Skeletal muscle tissue (tissue), 4 donors: ENCODE measurements around the gene SPDL1. TPM values are rescaled to one million over a fixed set of nuclear protein-coding genes. Genes with fewer than 3 reads are reported as not detected.
"Not testable (repeated sequence)": the region's sequence is repeated elsewhere in the genome, so short reads cannot be mapped to it uniquely, and the experiment has no call there.

Source experiments
- H3K27ac ChIP-seq: one replicate; pipeline ENCODE4 v1.7.0; 2013; ENCODE audit warnings: mild to moderate bottlenecking, low read depth, low read length, inconsistent platforms
- H3K27me3 ChIP-seq, 3 donors: one replicate each; pipeline ENCODE4 v1.7.0; 2013; ENCODE audit warnings: low read length in 3 of 3; ENCODE audit not compliant: control insufficient read depth in 3 of 3, insufficient read depth in 3 of 3
- H3K36me3 ChIP-seq, 3 donors: one replicate each; pipeline ENCODE4 v1.7.0; 2013; ENCODE audit warnings: low read length in 3 of 3; ENCODE audit not compliant: control insufficient read depth in 3 of 3, insufficient read depth in 3 of 3
- H3K4me1 ChIP-seq, 3 donors: one replicate each; pipeline ENCODE4 v1.7.0; 2013; ENCODE audit warnings: low read length in 3 of 3, mild to moderate bottlenecking in 3 of 3; ENCODE audit not compliant: control insufficient read depth in 3 of 3, insufficient read depth in 3 of 3
- H3K4me3 ChIP-seq, 3 donors: one replicate each; pipeline ENCODE4 v1.7.0; 2013; ENCODE audit warnings: low read length in 3 of 3
- H3K9ac ChIP-seq, 3 donors: one replicate each; pipeline ENCODE4 v1.7.0; 2013; ENCODE audit warnings: low read length in 3 of 3, mild to moderate bottlenecking in 3 of 3, moderate library complexity in 2 of 3, low read depth in 1 of 3
- H3K9me3 ChIP-seq, 3 donors: one replicate each; pipeline ENCODE4 v1.7.0; 2013; ENCODE audit warnings: low read length in 3 of 3; ENCODE audit not compliant: control insufficient read depth in 3 of 3
- total RNA-seq: library from RNA; depleted of rRNA; stranded (reverse); fragments of >200 nt; gene quantifications from one replicate; pipeline ENCODE4 v1.2.3, GENCODE V29; 2014
- donor health status: Osteomylitis.

The SPDL1 gene
- total RNA-seq, 1 donor from 2014 or later: 8.4 TPM

GRCh38 chr5:169624307-169624706 lies 40.7 kb downstream of the SPDL1 start:
- H3K9me3 ChIP-seq, H3K36me3 ChIP-seq, H3K4me1 ChIP-seq, H3K27ac ChIP-seq, H3K9ac ChIP-seq, H3K4me3 ChIP-seq, H3K27me3 ChIP-seq: not testable (repeated sequence)

GRCh38 chr5:169626779-169627178 lies 43.2 kb downstream of the SPDL1 start:
- H3K9me3 ChIP-seq: no peaks in the 10 kb centered on the region
- no peak overlapping the region for H3K27ac ChIP-seq
- no peak overlapping the region for H3K9ac ChIP-seq
- peaks cover 0 to 2% (median 0%) of the 10 kb centered on the region in 3 donors for H3K27me3 ChIP-seq
- no peaks in the 10 kb centered on the region for H3K4me1 ChIP-seq
- H3K36me3 ChIP-seq: no peaks in the 10 kb centered on the region
- H3K4me3 ChIP-seq: no peak overlapping the region

- Histone ChIP-seq H3K27ac (no peak overlapping the region), H3K9ac (no peak overlapping the region), H3K9me3 (no peaks in the 10 kb centered on the region)
Observed at GRCh38 chr5:169627551-169627950, 44.0 kb downstream of the SPDL1 start.

GRCh38 chr5:169628892-169629291 lies 45.3 kb downstream of the SPDL1 start:
- no peaks in the 10 kb centered on the region for H3K9me3 ChIP-seq
- H3K9ac ChIP-seq: no peak overlapping the region
- peaks cover 0 to 2% (median 0%) of the 10 kb centered on the region in 3 donors for H3K27me3 ChIP-seq
- no peak overlapping the region for H3K27ac ChIP-seq
- H3K36me3 ChIP-seq: no peaks in the 10 kb centered on the region
- H3K4me3 ChIP-seq: no peak overlapping the region
- no peaks in the 10 kb centered on the region for H3K4me1 ChIP-seq

More at GRCh38 chr5:169627551-169627950, 44.0 kb downstream of the SPDL1 start:
- no peaks in the 10 kb centered on the region for H3K4me1 ChIP-seq
- no peaks in the 10 kb centered on the region for H3K36me3 ChIP-seq
- no peak overlapping the region for H3K4me3 ChIP-seq
- peaks cover 0 to 2% (median 0%) of the 10 kb centered on the region in 3 donors for H3K27me3 ChIP-seq

- no peaks in the 10 kb centered on the region for H3K4me1 ChIP-seq
- no peaks in the 10 kb centered on the region for H3K36me3 ChIP-seq
- no peak overlapping the region for H3K27ac ChIP-seq
- no peak overlapping the region for H3K9ac ChIP-seq
- H3K27me3 ChIP-seq: peaks cover 0 to 2% (median 0%) of the 10 kb centered on the region in 3 donors
- no peak overlapping the region for H3K4me3 ChIP-seq
- H3K9me3 ChIP-seq: no peaks in the 10 kb centered on the region
Observed at GRCh38 chr5:169629847-169630548, 46.4 kb downstream of the SPDL1 start.

- Histone ChIP-seq H3K27me3 (peaks cover 0 to 5% (median 5%) of the 10 kb centered on the region in 3 donors), H3K36me3 (no peaks in the 10 kb centered on the region), H3K27ac (no peak overlapping the region), H3K9me3 (no peaks in the 10 kb centered on the region), H3K4me1 (no peaks in the 10 kb centered on the region), H3K9ac (no peak overlapping the region), H3K4me3 (no peak overlapping the region)
Observed at GRCh38 chr5:169631360-169631759, 47.8 kb downstream of the SPDL1 start.

- Histone ChIP-seq H3K9me3 (no peaks in the 10 kb centered on the region), H3K27me3 (peaks cover 3 to 17% (median 14%) of the 10 kb centered on the region in 3 donors), H3K4me1 (no peaks in the 10 kb centered on the region)
Observed at GRCh38 chr5:169632946-169633345, 49.4 kb downstream of the SPDL1 start.

GRCh38 chr5:169634606-169635005 lies 51.0 kb downstream of the SPDL1 start:
- Histone ChIP-seq H3K27me3 (peaks cover 3 to 23% (median 14%) of the 10 kb centered on the region in 3 donors), H3K4me3 (no peak overlapping the region)

More at GRCh38 chr5:169632946-169633345, 49.4 kb downstream of the SPDL1 start:
- H3K4me3 ChIP-seq: no peak overlapping the region
- H3K9ac ChIP-seq: no peak overlapping the region
- H3K36me3 ChIP-seq: no peaks in the 10 kb centered on the region
- H3K27ac ChIP-seq: no peak overlapping the region

GRCh38 chr5:169635936-169636335 lies 52.4 kb downstream of the SPDL1 start:
- H3K4me1 ChIP-seq: no peaks in the 10 kb centered on the region
- H3K27me3 ChIP-seq: peaks cover 3 to 21% (median 14%) of the 10 kb centered on the region in 3 donors
- no peak overlapping the region for H3K4me3 ChIP-seq
- no peak overlapping the region for H3K9ac ChIP-seq
- no peak overlapping the region for H3K27ac ChIP-seq
- H3K9me3 ChIP-seq: peaks cover 0 to 3% (median 0%) of the 10 kb centered on the region in 3 donors
- no peaks in the 10 kb centered on the region for H3K36me3 ChIP-seq

More at GRCh38 chr5:169634606-169635005, 51.0 kb downstream of the SPDL1 start:
- Histone ChIP-seq H3K9me3 (peaks cover 0 to 3% (median 0%) of the 10 kb centered on the region in 3 donors), H3K9ac (no peak overlapping the region), H3K27ac (no peak overlapping the region), H3K4me1 (no peaks in the 10 kb centered on the region), H3K36me3 (no peaks in the 10 kb centered on the region)

GRCh38 chr5:169636477-169637084 lies 53.0 kb downstream of the SPDL1 start:
- Histone ChIP-seq H3K36me3 (no peaks in the 10 kb centered on the region), H3K27me3 (peaks cover 3 to 21% (median 14%) of the 10 kb centered on the region in 3 donors), H3K4me1 (no peaks in the 10 kb centered on the region), H3K4me3 (no peak overlapping the region), H3K9ac (no peak overlapping the region), H3K9me3 (peaks cover 0 to 3% (median 0%) of the 10 kb centered on the region in 3 donors), H3K27ac (no peak overlapping the region)
